Common myeloid progenitor, CD34-positive (primary cell): Measurements from ENCODE around the gene FAM53B.
"Not testable (repeated sequence)": the region's sequence is repeated elsewhere in the genome, so short reads cannot be mapped to it uniquely, and the experiment has no call there.

Source experiments
- CTCF ChIA-PET: fragments of 350-600 bp; sonication (Branson Sonifier 250); formaldehyde crosslinking; loops from one replicate; lab custom pipeline; 2021; ENCODE audit warnings: antibody characterized with exemption; lab: Charles Lee
- POLR2A ChIA-PET: fragments of 350-600 bp; sonication (Branson Sonifier 250); formaldehyde crosslinking; loops from one replicate; lab custom pipeline; 2021; ENCODE audit warnings: antibody characterized with exemption; lab: Charles Lee
- DNase-seq, 3 donors: peaks; one replicate each; pipeline versions ENCODE4 v3.0.0 to v3.0.0-alpha.2; 2013
- H3K27ac ChIP-seq, 2 experiments: 1 replicate in 1 of 2; 2 replicates in 1 of 2; pipeline ENCODE4 v1.7.0; 2013; ENCODE audit warnings: inconsistent platforms in 2 of 2, low read length in 2 of 2, mild to moderate bottlenecking in 2 of 2, low read depth in 1 of 2, moderate library complexity in 1 of 2; ENCODE audit not compliant: severe bottlenecking in 2 of 2, insufficient read depth in 1 of 2, poor library complexity in 1 of 2
- H3K27me3 ChIP-seq, 5 experiments: replicated peaks in 2 of 5; 1 replicate in 3 of 5; 2 replicates in 2 of 5; pipeline versions ENCODE4 v1.6.1 to v1.7.0; 2013; ENCODE audit warnings: low read length in 4 of 5, mild to moderate bottlenecking in 2 of 5, moderate library complexity in 2 of 5, inconsistent platforms in 1 of 5; ENCODE audit not compliant: insufficient read depth in 5 of 5, control insufficient read depth in 4 of 5
- H3K36me3 ChIP-seq, 4 experiments: 1 replicate in 2 of 4; 2 replicates in 2 of 4; pipeline versions ENCODE4 v1.6.1 to v1.7.0; 2013; ENCODE audit warnings: low read length in 3 of 4, control low read depth in 1 of 4, mild to moderate bottlenecking in 1 of 4; ENCODE audit not compliant: control insufficient read depth in 4 of 4, insufficient read depth in 4 of 4
- H3K4me1 ChIP-seq, 4 experiments: 1 replicate in 3 of 4; 2 replicates in 1 of 4; pipeline versions ENCODE4 v1.6.1 to v1.7.1; 2013; ENCODE audit warnings: low read length in 3 of 4, mild to moderate bottlenecking in 3 of 4, control low read depth in 1 of 4, inconsistent platforms in 1 of 4, moderate library complexity in 1 of 4; ENCODE audit not compliant: control insufficient read depth in 4 of 4, insufficient read depth in 4 of 4; ENCODE audit errors: control extremely low read depth in 1 of 4
- H3K4me3 ChIP-seq, 7 experiments: 1 replicate in 4 of 7; 2 replicates in 3 of 7; pipeline versions ENCODE4 v1.5.1 to v1.7.0; 2013; ENCODE audit warnings: mild to moderate bottlenecking in 7 of 7, low read length in 6 of 7, moderate library complexity in 6 of 7, inconsistent platforms in 2 of 7, low read depth in 2 of 7, control low read depth in 1 of 7; ENCODE audit not compliant: insufficient read depth in 4 of 7, control insufficient read depth in 1 of 7; ENCODE audit errors: extremely low read depth in 1 of 7
- H3K9me3 ChIP-seq, 5 experiments: 1 replicate in 4 of 5; 2 replicates in 1 of 5; pipeline versions ENCODE4 v1.6.1 to v1.7.1; 2013; ENCODE audit warnings: low read length in 4 of 5, mild to moderate bottlenecking in 2 of 5, inconsistent platforms in 1 of 5, low read depth in 1 of 5, moderate library complexity in 1 of 5; ENCODE audit not compliant: control insufficient read depth in 4 of 5, insufficient read depth in 2 of 5; ENCODE audit errors: control extremely low read depth in 1 of 5
- WGBS: methylation state at CpG from one replicate; pipeline ENCODE4 v1.1.5; 2013; ENCODE audit not compliant: insufficient coverage; 5-methylcytosine and 5-hydroxymethylcytosine counted together

FAM53B gene

DNA sequence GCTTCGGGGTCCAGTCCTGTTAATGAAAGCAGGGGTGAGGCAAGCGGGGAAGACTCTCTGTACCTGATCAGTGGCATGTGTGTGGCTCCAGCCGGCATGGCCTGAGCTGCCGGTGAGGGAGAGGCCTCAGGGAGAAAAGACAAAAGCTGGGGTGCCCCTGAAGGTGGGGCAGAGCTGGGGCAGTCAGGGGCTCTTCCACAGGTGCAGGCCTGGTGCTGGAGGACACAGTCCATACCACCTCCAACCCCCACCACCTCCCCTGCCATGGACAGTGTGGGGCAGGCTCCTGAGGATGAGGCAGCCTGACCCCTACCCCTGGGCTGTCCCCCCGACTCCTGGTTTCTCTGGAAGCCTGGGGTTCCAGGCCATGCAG lies 153.1 kb downstream of the FAM53B start:
- ChIA-PET POLR2A (no interaction called here), CTCF (interaction anchor here (0.9 kb wide), 1 partner anchor 53 kb away, joined by 3 read pairs; no protein-coding TSS in a partner anchor)
- no peak overlapping the region for H3K4me3 ChIP-seq
- peaks cover 0 to 3% (median 0%) of the 10 kb centered on the region in 5 experiments for H3K27me3 ChIP-seq
- H3K36me3 ChIP-seq: no peaks in the 10 kb centered on the region
- H3K27ac ChIP-seq: no peak overlapping the region
- peaks cover 0 to 29% (median 16%) of the 10 kb centered on the region in 4 experiments for H3K4me1 ChIP-seq
- peaks cover 0 to 7% (median 3%) of the 10 kb centered on the region in 5 experiments for H3K9me3 ChIP-seq
- WGBS: 100% methylated on average over 1 of the region's 5 CpGs
- no peak for DNase-seq

DNA sequence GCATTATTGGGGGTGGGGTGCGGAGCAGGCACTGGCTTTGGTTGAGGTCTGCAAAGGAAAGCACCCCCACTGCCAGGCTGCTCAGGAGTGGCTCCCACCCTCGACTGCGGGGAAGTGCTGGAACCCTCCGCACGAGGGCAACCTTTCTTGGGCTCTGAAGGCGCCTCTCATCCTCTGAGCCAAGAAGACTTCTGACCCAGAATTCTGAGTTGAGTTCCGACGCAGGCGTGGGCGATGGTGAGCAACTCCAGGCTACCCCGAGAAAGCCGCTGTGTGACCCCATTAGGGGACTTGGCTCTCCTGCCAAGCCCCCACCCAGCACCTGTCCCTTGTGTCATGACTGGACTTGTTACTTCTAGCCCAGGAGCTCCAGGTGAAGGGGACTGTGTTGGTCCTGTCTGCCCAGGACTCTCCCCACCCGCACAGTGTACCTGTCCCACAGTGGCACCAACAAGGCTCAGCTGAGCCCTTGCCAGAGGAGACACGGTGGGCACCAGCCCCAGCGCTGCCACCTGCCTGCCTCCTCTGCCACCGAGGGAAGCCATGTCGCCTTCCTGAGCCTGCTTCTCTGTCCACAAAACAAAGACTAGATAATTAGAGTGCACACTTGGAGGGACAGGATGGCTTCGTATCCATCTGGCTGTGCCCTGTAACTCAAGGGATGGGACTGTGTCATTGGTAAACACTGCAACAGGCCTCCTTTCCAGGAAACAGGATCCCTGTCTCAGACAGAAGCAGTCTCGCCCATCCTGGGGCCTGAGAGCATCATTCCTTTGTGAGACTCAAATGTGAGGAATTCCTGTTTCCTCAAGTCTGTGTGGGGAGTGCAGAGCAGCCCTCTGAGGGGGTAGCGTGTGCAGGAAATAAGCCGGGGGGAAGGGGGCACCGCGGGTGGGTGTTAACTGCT lies 153.7 kb downstream of the FAM53B start:
- ChIA-PET POLR2A (no interaction called here), CTCF (no interaction called here)

DNA sequence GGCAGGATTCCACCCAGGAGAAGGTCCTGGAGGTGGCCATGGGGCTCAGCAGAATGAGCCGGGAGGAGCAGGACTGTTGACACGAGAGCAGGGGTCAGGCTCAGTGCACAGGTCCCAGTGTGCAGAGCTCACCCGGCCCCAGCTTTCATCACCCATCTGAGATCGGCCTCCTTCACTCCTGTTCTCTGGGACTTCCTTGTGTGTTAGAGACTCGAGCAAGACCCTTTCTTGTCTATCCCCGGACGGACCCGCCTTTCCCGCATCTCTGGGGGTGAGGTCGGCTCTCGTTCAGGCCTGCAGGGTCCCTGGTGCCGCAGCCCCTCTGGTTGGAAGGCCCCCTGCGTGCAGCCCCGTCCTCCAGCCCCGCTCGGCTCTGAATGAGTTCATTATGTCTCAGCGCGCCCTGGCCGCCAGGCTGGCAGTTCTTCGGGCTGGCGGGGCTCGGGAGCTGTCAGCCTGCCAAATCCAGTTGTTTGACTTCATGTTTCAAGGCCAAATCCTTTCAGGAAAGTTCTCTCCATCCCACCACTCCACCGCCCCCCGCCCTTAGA lies 154.6 kb downstream of the FAM53B start:
- Histone ChIP-seq H3K4me3 (no peak overlapping the region), H3K36me3 (no peaks in the 10 kb centered on the region), H3K27me3 (peaks cover 0 to 3% (median 0%) of the 10 kb centered on the region in 5 experiments), H3K27ac (no peak overlapping the region), H3K4me1 (peaks cover 0 to 17% (median 14%) of the 10 kb centered on the region in 4 experiments), H3K9me3 (peaks cover 0 to 3% (median 0%) of the 10 kb centered on the region in 5 experiments)
- POLR2A ChIA-PET: no interaction called here
- CTCF ChIA-PET: no interaction called here
- 96% methylated on average over 24 of the region's 24 CpGs for WGBS
- no peak for DNase-seq

More for the DNA sequence above, 153.7 kb downstream of the FAM53B start:
- WGBS: 96% methylated on average over 18 of the region's 23 CpGs
- H3K27ac ChIP-seq: no peak overlapping the region
- no peak overlapping the region for H3K4me3 ChIP-seq
- peaks cover 0 to 23% (median 14%) of the 10 kb centered on the region in 4 experiments for H3K4me1 ChIP-seq
- H3K27me3 ChIP-seq: peaks cover 0 to 3% (median 0%) of the 10 kb centered on the region in 5 experiments
- no peaks in the 10 kb centered on the region for H3K36me3 ChIP-seq
- H3K9me3 ChIP-seq: peaks cover 0 to 7% (median 3%) of the 10 kb centered on the region in 5 experiments
- no peak for DNase-seq

DNA sequence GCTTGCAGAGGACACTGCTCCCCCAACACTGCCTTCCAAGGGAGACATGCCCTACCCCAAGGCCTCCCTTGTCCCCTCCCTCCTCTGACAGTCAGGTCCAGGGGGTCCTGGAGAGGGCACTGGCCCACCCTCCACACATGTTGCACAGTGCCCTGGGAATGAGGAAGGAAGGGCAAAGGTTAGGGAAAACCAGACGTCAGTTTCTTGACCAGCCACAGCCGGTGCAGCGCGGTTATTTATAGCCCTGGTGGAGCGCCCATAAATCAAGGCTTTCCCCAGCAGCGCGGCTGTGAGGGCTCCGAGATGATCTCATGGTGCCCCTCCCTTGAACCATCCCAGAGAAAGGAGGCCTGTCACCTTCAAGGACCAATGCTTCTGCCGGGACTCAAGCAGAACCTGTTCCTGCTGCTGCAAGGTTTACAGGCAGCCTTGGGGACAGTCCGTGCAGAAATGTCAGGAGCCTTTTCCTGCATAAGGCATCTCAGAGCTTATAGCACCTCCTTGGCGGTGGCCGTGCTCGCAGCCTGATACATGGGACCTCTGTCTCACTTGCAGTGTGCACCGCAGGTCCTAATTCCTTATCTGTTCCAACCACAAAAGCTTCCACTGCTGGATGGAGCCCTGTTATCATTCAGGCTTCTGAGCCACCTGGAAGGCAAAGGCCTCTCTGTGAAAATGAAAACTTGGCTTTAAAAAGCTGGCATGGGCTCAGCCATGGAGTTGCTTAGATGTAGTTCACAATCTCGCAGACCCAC lies 155.3 kb downstream of the FAM53B start:
- Histone ChIP-seq H3K27ac (no peak overlapping the region), H3K27me3 (peaks cover 0 to 3% (median 0%) of the 10 kb centered on the region in 5 experiments), H3K36me3 (no peaks in the 10 kb centered on the region), H3K9me3 (peaks cover 0 to 3% (median 0%) of the 10 kb centered on the region in 5 experiments), H3K4me3 (peak overlapping the region in 2 of 7 experiments; percentile 32 to 40), H3K4me1 (peaks cover 0 to 17% (median 14%) of the 10 kb centered on the region in 4 experiments)
- ChIA-PET CTCF (interaction anchor here (0.6 to 0.9 kb wide), 2 partner anchors 9 to 206 kb away, joined by 3 to 4 read pairs; no protein-coding TSS in a partner anchor), POLR2A (no interaction called here)
- WGBS: 11% methylated on average over 10 of the region's 15 CpGs
- peak; percentile 31 to 74 (median 62) for DNase-seq

DNA sequence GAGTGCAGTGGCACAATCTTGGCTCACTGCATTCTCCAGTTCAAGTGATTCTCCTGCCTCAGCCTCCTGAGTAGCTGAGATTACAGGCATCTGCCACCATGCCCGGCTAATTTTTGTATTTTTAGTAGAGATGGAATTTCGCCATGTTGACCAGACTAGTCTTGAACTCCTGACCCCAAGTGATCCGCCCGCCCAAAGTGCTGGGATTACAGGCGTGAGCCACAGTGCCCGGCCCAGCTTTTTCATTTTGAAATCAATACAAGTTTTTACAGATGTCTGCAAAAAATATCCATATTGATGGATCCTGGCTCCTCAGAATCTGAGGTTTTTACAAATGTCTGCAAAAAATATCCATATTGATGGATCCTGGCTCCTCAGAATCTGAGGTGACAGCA lies 155.8 kb downstream of the FAM53B start:
- H3K9me3 ChIP-seq, H3K27ac ChIP-seq, H3K27me3 ChIP-seq, H3K36me3 ChIP-seq, DNase-seq, POLR2A ChIA-PET: not testable (repeated sequence)
- WGBS: 96% methylated on average over 5 of the region's 6 CpGs
- H3K4me3 ChIP-seq: peak overlapping the region in 1 of 7 experiments; percentile 40
- peaks cover 0 to 17% (median 14%) of the 10 kb centered on the region in 4 experiments for H3K4me1 ChIP-seq
- CTCF ChIA-PET: interaction anchor here (0.9 kb wide), 1 partner anchor 9 kb away, joined by 3 read pairs; no protein-coding TSS in a partner anchor

DNA sequence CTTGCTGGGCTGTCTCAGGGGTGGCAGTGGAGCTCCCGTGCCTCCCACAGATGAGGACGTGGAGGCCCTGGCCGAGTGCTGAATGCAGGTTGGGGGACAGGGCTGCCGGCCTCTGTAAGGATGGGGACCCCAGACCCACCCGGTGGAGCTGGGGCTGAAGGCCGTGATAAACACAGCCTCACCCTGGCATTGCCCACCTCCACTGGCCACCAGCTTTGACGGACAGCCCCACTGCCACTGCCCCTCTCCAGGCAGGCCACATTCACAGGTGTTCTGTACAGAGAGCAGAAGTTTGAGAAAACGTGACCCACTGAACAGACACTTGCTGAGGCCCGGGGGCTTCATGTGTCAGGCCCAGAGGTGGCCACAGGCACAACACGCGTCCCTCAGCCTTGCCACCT lies 156.4 kb downstream of the FAM53B start:
- Histone ChIP-seq H3K36me3 (no peaks in the 10 kb centered on the region), H3K4me1 (peaks cover 0 to 17% (median 14%) of the 10 kb centered on the region in 4 experiments), H3K27me3 (peaks cover 0 to 3% (median 0%) of the 10 kb centered on the region in 5 experiments), H3K27ac (no peak overlapping the region), H3K4me3 (no peak overlapping the region), H3K9me3 (peaks cover 0 to 3% (median 0%) of the 10 kb centered on the region in 5 experiments)
- no peak for DNase-seq
- 94% methylated on average over 11 of the region's 11 CpGs for WGBS
- ChIA-PET POLR2A (no interaction called here), CTCF (no interaction called here)
